Measurements from ENCODE around the gene KLK2. TPM values are rescaled to one million over a fixed set of nuclear protein-coding genes. Genes with fewer than 3 reads are reported as not detected.

Gene KLK2
- 1 to 10 TPM in 1 of 4 donors, not detected in 3; 3.8 TPM for total RNA-seq

GRCh38 chr19:50873056-50873455 lies at the start of gene KLK2:
Gene KLK2, plus strand, starts transcription at chr19:50873439. Its CDS starts 35 bp downstream, at chr19:50873474.
- Histone ChIP-seq H3K4me1 (peaks cover 0 to 4% (median 0%) of the 10 kb centered on the region in 4 donors), H3K4me3 (no peak within 1 kb of the TSS), H3K9me3 (no peaks in the 10 kb centered on the region), H3K27ac (no peak within 1 kb of the TSS), H3K36me3 (no peaks in the 10 kb centered on the region), H3K27me3 (peaks cover 21% of the 10 kb centered on the region)
- TF ChIP-seq POLR2A (IDR thresholded peaks at IDR 0.05) (no peak), EP300 (IDR thresholded peaks at IDR 0.05; ENCODE audit: low read depth) (no peak), CTCF (IDR thresholded peaks at IDR 0.05) (no peak), POLR2AphosphoS5 (IDR thresholded peaks at IDR 0.05) (no peak)
- in situ Hi-C loops (cut with MboI; ENCODE audit: low pct_ligation_motif_present in 1 of 4, low pct_unique_long_range_greater_than_20kb in 1 of 4, low sequenced_read_pairs in 3 of 4): no loop called here
- 69% methylated on average over 3 of the region's 3 CpGs; no CpG with 5 or more reads in 1 of the 2 donors for WGBS, 2 donors (ENCODE audit: low coverage in 1 of 2)
- intact Hi-C loops (cut with DNase I; ENCODE audit: low total_unique reads): no loop called here
- DNase-seq: no peak

GRCh38 chr19:50826492-50827240 lies 46.6 kb upstream of the KLK2 start:
- no peak overlapping the region for H3K4me3 ChIP-seq
- H3K27ac ChIP-seq: no peak overlapping the region
- in situ Hi-C loops (cut with MboI; ENCODE audit: low pct_ligation_motif_present in 1 of 4, low pct_unique_long_range_greater_than_20kb in 1 of 4, low sequenced_read_pairs in 3 of 4) (no loop called here), intact Hi-C loops (cut with DNase I; ENCODE audit: low total_unique reads) (no loop called here)
- DNase-seq: no peak
- peaks cover 14% of the 10 kb centered on the region for H3K27me3 ChIP-seq
- peaks cover 2 to 23% (median 15%) of the 10 kb centered on the region in 4 donors for H3K4me1 ChIP-seq
- 73 to 88% methylated on average over 2 to 35 of the region's 43 CpGs for WGBS, 2 donors (ENCODE audit: low coverage in 1 of 2)
- no peaks in the 10 kb centered on the region for H3K9me3 ChIP-seq
- TF ChIP-seq POLR2A (IDR thresholded peaks at IDR 0.05) (no peak), POLR2AphosphoS5 (IDR thresholded peaks at IDR 0.05) (no peak), EP300 (IDR thresholded peaks at IDR 0.05; ENCODE audit: low read depth) (no peak), CTCF (IDR thresholded peaks at IDR 0.05) (no peak)
- H3K36me3 ChIP-seq: no peaks in the 10 kb centered on the region

- Histone ChIP-seq H3K4me1 (peaks cover 0 to 15% (median 12%) of the 10 kb centered on the region in 4 donors), H3K4me3 (no peak overlapping the region), H3K36me3 (no peaks in the 10 kb centered on the region), H3K27me3 (peaks cover 6% of the 10 kb centered on the region), H3K27ac (no peak overlapping the region), H3K9me3 (no peaks in the 10 kb centered on the region)
- intact Hi-C loops (cut with DNase I; ENCODE audit: low total_unique reads) (no loop called here), in situ Hi-C loops (cut with MboI; ENCODE audit: low pct_ligation_motif_present in 1 of 4, low pct_unique_long_range_greater_than_20kb in 1 of 4, low sequenced_read_pairs in 3 of 4) (no loop called here)
- DNase-seq: no peak
- no peak for TF ChIP-seq POLR2AphosphoS5 (IDR thresholded peaks at IDR 0.05)
- TF ChIP-seq POLR2A (IDR thresholded peaks at IDR 0.05): no peak
- no peak for TF ChIP-seq EP300 (IDR thresholded peaks at IDR 0.05; ENCODE audit: low read depth)
- TF ChIP-seq CTCF (IDR thresholded peaks at IDR 0.05): no peak
- WGBS, 2 donors (ENCODE audit: low coverage in 1 of 2): 50 to 82% methylated on average over 1 to 14 of the region's 14 CpGs
Observed at GRCh38 chr19:50827476-50827875, 45.8 kb upstream of the KLK2 start.

GRCh38 chr19:50829801-50830200 lies 43.4 kb upstream of the KLK2 start:
- H3K27me3 ChIP-seq: peaks cover 13% of the 10 kb centered on the region
- H3K4me1 ChIP-seq: peaks cover 0 to 1% (median under 1%) of the 10 kb centered on the region in 4 donors
- 71 to 83% methylated on average over 3 to 5 of the region's 5 CpGs for WGBS, 2 donors (ENCODE audit: low coverage in 1 of 2)
- H3K27ac ChIP-seq: no peak overlapping the region
- intact Hi-C loops (cut with DNase I; ENCODE audit: low total_unique reads): no loop called here
- TF ChIP-seq POLR2AphosphoS5 (IDR thresholded peaks at IDR 0.05): no peak
- no peak overlapping the region for H3K4me3 ChIP-seq
- no peak for DNase-seq
- in situ Hi-C loops (cut with MboI; ENCODE audit: low pct_ligation_motif_present in 1 of 4, low pct_unique_long_range_greater_than_20kb in 1 of 4, low sequenced_read_pairs in 3 of 4): no loop called here
- no peaks in the 10 kb centered on the region for H3K9me3 ChIP-seq
- no peaks in the 10 kb centered on the region for H3K36me3 ChIP-seq

All from transverse colon (tissue), 4 donors.